NCI-H146 treated with DMSO at 0.1 percent for 48 hours (cell line): ENCODE data around the gene CD207.
A peak's percentile ranks its signal among the peaks of the same experiment; 100 is the strongest.
"Not testable (repeated sequence)": the region's sequence is repeated elsewhere in the genome, so short reads cannot be mapped to it uniquely, and the experiment has no call there.

Source experiments
- DNase-seq: peaks from one replicate; lab custom pipeline; 2025; ENCODE audit not compliant: unreplicated experiment; lab: John Stamatoyannopoulos, UW

CD207 gene

GRCh38 chr2:70829916-70830315 is 5.7 kb downstream of the CD207 start:
- DNase-seq: no peak

GRCh38 chr2:70828914-70829824 is 6.4 kb downstream of the CD207 start:
- no peak for DNase-seq

- DNase-seq: no peak
These were observed 7.5 kb downstream of the CD207 start for GRCh38 chr2:70828115-70828514.

GRCh38 chr2:70827388-70827787 is 8.2 kb downstream of the CD207 start:
- DNase-seq: no peak

DNA sequence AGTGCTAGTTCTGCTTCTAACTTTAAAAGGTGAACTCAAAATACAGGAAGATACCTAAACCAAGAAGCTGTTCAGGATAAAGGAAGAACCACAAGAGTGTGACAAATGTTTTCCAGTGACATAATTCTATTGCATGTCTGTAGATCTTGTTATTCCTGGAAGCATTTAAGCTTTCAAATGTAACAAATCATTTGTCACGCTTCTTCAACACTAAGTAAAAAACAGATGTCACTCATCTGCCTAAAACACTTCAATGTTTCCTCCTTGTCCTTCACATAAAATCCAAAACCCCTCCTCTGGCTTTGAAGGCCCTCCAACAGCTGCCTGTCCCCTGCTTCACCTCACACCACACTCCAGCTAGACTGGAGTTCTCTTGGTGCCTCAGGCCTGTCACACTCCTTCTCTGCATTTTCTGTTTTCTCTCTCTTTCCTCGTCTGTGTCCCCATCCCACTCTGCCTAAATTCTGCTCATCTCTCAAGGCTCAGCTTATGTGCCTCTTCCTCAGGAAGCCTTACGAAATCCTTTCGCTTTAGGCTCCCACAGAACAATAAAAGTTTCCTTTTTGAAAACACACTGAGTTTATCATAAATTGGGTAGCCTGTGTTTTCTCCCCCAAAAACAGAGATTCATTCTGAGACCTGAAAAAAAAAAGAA is 8.8 kb downstream of the CD207 start:
- no peak for DNase-seq

DNA sequence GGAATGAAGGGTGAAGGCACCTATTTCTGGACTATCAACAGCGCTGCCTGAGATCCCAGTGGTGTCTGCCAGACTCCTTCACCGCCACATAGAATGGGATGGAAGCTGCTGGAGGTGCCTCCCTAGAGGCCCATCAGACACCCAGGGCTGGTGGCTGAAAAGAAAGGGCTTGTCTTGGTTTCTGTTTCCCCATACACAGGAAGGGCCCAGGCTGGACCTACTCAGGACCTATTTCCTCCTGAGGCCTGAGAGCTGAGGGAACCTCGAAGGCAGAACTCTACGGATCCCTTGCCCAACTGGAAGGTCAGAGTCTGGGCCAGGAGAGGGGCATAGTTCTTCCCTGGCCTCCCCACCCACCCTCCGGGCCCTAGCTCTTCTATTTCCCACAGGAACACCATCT is 12.4 kb downstream of the CD207 start:
- no peak for DNase-seq

- DNase-seq: no peak
These were observed 12.8 kb downstream of the CD207 start for GRCh38 chr2:70822843-70823242.

DNA sequence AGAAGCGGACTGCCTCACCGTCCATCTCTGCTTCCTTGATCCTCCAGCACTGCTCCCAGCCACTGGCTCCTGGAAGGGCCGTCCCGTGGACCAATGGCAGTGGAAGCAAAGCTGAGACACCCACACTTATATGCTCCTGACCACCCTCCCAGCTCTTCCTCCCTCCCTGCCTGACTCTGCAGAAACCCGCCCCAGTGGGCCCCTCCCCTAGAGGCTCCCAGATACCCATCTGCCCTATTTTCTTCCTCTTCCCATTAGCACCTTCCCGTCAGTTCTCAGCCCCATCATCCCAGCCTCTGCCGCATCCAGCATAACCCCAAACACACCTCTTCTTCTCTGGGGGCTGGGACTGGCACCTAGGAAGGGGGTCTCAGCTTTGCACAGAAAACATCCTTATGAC is 15.1 kb downstream of the CD207 start, which contains the start of gene CLEC4F:
TSS of gene CLEC4F (minus strand) at position 101 of the 400 bp plus-strand sequence. CDS start at position 25, 76 bp downstream.
- no peak for DNase-seq

GRCh38 chr2:70817284-70817954 is 18.2 kb downstream of the CD207 start:
- no peak for DNase-seq

GRCh38 chr2:70816726-70817125 is 18.9 kb downstream of the CD207 start:
- DNase-seq: no peak

DNA sequence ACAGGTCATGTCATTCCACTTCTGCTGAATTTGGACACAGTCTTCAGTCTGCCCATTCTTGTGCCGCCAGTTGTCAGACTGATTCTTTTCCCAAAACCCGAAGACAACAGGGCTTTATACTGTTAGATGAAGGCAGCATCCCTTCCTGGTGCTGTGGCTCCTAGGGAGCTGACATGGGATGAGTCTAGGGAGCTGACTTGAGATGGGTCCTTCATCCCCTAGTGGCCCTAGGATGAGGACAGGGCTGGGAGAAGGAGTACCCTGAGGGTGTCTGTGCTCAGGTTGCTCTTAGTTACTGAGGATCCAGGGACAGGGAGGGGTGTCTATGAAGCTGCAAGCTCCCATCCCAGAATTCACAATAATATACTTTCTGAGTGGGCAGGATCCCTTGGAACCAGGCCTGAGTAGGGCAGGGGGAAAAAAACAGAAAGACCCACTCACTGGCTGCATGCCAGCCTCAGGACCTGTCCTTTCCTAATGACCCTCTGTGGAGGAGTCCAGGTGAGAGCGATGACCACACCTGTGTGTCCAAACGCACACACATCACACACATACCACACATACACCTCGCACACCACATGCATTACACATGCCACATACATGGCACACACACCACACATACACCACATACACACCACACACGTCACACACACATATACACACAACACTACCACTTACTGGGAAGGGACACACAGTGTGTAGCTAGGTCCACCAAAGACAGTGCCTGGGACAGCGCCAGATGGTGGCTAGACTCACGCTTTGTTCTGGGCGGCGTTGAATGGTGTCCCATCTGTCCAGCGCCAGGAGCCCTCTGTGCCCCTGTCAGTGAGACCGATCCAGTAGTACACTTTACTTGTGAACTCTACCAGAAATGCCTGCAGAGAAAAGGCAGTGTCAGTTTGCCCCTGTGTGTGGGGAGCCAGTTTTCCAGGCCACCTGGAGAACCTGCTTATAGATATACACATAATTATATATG is 26.3 kb downstream of the CD207 start:
- DNase-seq: no peak

- DNase-seq: no peak
These were observed 27.8 kb downstream of the CD207 start for GRCh38 chr2:70807828-70808118.

- peak; percentile 85 for DNase-seq
These were observed 28.4 kb downstream of the CD207 start for GRCh38 chr2:70807102-70807827.

DNA sequence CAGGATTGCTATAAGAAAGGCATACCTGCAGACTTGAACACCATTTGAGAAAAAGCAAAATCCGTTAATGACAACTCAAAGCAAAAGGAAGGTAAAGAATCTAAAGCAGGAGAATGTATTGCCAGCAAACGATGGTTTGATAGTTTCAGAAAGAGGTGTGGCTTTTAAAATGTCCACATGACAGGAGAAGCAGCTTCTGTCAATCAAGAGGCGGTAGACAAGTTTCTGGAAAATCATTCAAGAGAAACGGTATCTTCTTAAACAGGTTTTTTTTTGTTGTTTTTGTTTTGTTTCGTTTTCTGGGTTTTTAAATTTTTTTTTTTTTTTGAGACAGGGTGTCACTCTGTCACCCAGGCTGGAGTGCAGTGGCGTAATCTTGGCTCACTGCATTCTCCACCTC is 29.0 kb downstream of the CD207 start:
- DNase-seq: no peak

- DNase-seq: peak; percentile 8
These were observed 29.6 kb downstream of the CD207 start for GRCh38 chr2:70806013-70806412.

GRCh38 chr2:70801607-70802263 is 33.9 kb downstream of the CD207 start:
- DNase-seq: no peak

- no peak for DNase-seq
These were observed 35.9 kb downstream of the CD207 start for GRCh38 chr2:70799706-70800105.

GRCh38 chr2:70797996-70798395 is 37.6 kb downstream of the CD207 start:
- DNase-seq: not testable (repeated sequence)

DNA sequence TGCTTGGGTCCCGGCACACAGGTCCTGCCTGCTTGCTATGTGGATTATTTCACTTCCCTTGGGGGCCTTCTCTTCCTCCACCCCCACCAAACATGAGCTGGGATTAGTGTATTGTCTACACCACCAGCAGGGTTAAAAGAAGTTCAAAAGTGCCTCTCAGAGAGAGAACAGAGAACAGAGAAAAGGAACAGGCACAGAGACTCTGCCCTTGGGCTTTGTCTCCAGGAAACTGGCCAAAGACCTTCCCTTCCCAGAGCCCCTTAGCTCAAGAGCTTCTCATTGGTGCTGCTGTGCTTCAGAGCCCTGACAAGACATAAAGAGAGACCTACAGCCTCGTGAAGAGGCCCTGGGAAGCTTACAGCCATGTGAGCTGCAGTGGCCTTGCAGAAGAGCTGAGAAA is 38.1 kb downstream of the CD207 start:
- DNase-seq: no peak

DNA sequence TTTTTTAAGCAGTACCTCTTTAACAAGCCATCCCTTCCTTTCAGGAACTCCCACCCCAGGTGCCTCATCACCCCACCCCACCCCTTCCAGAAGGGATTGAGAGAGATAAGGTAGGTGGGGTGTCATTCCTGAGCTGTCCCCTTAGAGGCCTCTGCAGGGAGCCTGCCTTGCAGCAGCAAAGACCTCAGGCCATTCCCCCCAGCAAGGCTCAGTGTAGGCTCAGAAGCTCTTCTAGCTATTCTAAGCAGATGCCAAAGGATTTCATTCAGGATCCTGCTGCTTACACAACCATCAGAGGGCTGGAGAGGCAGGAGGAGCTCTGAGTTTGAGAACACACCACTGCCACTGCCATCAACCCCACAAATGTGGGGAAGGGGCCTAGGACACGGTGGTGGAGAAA is 39.4 kb downstream of the CD207 start:
- DNase-seq: no peak
